ENCODE data around the gene ATAD3B. TPM values are rescaled to one million over a fixed set of nuclear protein-coding genes. Genes with fewer than 3 reads are reported as not detected.

Gene ATAD3B, protein sequence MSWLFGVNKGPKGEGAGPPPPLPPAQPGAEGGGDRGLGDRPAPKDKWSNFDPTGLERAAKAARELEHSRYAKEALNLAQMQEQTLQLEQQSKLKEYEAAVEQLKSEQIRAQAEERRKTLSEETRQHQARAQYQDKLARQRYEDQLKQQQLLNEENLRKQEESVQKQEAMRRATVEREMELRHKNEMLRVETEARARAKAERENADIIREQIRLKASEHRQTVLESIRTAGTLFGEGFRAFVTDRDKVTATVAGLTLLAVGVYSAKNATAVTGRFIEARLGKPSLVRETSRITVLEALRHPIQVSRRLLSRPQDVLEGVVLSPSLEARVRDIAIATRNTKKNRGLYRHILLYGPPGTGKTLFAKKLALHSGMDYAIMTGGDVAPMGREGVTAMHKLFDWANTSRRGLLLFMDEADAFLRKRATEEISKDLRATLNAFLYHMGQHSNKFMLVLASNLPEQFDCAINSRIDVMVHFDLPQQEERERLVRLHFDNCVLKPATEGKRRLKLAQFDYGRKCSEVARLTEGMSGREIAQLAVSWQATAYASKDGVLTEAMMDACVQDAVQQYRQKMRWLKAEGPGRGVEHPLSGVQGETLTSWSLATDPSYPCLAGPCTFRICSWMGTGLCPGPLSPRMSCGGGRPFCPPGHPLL
- 30.3 and 34.1 TPM in 2 replicates for total RNA-seq

DNA sequence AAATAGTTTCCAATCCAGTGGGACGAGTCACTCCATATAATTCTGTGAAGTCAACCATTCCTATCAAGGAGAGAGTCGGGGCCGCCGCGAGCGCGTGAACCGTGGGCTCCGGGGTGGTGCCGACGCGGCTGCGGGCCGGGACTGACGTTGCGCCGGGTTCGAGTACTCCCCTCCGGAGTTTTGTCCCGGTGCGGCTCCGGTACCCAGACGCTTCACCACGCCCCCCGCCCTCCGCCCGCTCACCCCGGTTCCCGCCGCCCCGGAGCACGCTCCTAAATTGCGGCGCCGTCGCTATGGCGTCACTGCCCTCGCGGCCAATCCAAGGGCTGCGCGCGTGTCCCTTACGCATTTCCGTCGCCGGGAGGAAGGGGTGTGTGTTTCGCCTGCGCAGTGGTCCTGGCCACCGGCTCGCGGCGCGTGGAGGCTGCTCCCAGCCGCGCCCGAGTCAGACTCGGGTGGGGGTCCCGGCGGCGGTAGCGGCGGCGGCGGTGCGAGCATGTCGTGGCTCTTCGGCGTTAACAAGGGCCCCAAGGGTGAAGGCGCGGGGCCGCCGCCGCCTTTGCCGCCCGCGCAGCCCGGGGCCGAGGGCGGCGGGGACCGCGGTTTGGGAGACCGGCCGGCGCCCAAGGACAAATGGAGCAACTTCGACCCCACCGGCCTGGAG is at the start of gene ATAD3B:
TSS of gene ATAD3B (plus strand) at position 377 of the 664 bp plus-strand sequence. CDS start at position 497, 120 bp downstream.

DNA sequence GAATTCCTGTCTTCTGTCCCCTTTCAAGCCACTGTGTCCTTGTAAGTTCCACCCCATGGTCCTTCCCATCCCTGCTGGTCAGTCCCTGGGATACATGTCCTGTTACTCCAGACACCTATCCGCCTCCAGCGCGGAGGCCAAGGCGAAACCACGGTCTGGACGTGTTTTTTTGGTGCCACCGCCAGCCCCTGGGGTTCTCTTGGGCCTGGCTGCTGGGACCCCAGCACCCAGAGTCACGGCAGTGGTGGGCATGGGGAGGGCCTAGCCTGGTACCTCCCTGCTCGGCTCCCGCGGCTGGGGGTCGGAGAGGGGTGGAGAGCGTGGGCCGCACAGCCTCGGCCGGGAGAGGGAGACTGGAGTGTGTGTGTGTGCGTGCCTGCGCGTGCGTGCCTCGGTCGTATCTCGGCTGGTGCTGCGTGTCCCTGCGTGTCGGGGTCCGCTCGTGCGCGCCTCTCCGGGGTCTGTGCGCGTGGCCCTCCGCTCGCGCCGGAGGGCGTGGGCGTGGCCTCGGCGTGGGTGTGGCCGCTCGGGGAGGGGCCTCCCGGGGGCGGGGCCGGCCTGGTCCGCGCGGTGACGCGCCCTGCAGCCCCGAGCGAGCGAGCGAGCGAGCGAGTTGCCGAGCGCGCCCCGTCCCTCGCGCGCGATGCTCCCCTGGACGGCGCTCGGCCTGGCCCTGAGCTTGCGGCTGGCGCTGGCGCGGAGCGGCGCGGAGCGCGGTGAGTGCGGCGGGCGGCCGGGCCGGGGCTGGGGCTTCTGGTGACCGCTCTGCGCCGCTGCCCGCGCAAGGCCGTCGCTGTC is 36.3 kb upstream of the ATAD3B start, which contains the start of gene VWA1:
TSS of gene VWA1 (plus strand) at position 585 of the 798 bp plus-strand sequence. CDS start at position 644, 59 bp downstream.

DNA sequence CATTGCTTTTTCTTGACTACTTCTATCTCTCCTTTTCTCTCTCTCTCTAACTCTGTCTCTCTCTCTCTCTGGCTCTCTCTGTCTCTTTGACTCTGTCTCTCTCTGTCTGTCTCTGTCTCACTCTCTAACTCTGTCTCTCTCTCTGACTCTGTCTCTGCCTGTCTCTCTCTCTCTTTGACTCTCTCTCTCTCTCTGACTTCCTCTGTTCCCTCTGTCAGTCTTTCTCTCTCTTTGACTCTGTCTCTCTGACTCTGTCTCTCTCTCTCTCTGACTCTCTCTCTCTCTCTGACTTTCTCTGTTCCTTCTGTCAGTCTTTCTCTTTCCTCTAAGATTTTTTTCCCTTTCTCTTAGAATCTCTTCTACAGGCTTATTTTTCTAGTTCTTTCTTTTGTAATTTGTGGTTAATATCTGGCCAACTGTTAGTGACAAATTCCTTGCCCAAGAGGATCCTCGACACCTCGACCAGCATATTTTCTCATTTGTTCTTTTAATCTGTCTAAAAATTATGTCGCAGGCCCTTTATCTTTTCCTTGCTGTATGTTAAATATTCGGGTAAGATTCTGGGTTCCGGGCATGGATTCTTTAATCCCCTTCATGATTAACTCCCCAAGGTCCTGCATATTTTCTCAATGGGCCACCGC is 22.3 kb upstream of the ATAD3B start, which contains the start of gene ATAD3C:
TSS of gene ATAD3C (plus strand) at position 591 of the 641 bp plus-strand sequence. CDS start 995 bp downstream, outside the sequence.

DNA sequence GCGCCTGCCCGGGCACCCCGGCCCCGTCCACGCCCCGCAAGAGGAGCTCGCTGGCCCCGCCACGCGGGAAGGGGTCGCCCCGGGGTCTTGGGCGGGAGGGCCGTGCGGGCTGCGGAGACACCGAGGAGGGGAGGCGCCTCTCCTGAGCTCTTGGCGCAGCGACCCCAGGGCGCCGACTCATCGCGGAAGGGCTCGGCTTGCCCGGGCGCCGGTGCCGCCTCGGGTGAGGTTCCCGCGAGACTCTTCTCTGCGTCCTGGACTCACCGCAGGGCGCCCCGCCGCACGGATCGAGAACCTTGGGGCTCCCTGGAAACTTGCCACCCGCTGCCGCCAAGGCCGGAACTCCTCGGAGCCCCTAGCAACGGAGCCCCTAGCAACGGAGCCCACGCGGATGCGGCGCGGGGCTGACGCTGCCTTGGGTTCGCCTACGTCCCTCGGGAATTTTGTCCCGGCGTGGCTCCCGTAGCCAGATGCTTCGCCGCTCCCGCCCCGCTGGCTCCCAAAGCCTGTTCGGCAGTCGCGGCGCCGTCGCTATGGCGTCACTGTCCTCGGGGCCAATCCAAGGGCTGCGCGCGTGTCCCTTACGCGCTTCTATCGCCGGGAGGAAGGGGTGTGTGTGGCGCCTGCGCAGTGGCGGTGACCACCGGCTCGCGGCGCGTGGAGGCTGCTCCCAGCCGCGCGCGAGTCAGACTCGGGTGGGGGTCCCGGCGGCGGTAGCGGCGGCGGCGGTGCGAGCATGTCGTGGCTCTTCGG is 40.1 kb downstream of the ATAD3B start, which contains the start of gene ATAD3A:
TSS of gene ATAD3A (plus strand) at position 630 of the 753 bp plus-strand sequence. CDS start at position 737, 107 bp downstream.

DNA sequence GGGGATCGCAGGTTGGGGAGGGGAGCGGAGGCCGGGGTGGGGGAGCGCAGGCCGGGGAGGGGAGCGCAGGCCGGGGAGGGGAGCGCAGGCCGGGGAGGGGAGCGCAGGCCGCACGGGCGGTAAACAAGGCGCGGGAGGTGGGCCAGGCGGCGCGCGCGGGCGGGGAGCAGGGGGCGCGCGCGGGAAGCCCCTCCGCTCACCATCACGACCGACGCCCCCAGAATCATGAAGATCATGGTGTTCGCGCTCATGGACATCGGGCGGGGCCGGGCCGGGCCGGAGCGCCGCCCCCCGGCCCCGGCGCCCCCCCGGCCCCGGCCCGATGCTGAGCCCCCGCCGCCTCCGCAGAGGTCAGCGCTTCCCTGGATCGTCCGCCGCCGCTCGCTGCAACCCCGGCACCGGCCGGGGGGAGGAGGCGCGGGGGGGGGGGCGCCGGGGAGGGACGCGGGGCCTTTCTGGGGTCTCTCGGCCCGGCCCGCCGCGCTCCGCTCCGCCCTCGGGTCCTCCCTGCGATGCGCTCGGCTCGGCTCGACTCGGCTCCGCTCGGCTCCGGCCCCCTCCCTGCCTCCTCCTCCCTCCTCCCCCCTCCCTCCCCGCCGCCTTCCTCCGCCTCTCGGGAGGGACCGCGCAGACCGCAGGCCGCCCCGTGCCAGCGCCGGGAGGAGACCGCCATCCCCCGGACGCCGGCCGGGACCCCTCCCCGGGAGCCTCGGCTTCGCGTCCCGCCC is 68.7 kb downstream of the ATAD3B start, which contains the start of gene TMEM240:
TSS of gene TMEM240 (minus strand) at position 535 of the 728 bp plus-strand sequence. CDS start at position 257, 278 bp downstream.

Other genes starting within 250 kb of the ATAD3B start
- gene SDF4, start 239.8 kb upstream of the ATAD3B start, total RNA-seq = 130 TPM in 2 replicates
- gene B3GALT6, start 239.5 kb upstream of the ATAD3B start, total RNA-seq = 23.6 and 24.7 TPM in 2 replicates
- gene C1QTNF12, start 225.0 kb upstream of the ATAD3B start, total RNA-seq = 0.71 and 1.1 TPM in 2 replicates
- gene UBE2J2, start 197.9 kb upstream of the ATAD3B start, total RNA-seq = 43.3 and 56.1 TPM in 2 replicates
- 0.09 and 0.21 TPM in 2 replicates for gene SCNN1D, start 191.3 kb upstream of the ATAD3B start, total RNA-seq
- gene ACAP3, start 163.8 kb upstream of the ATAD3B start, total RNA-seq = 33.2 and 37.7 TPM in 2 replicates
- gene PUSL1, start 163.2 kb upstream of the ATAD3B start, total RNA-seq = 63.3 and 72.2 TPM in 2 replicates
- 72.1 and 85.8 TPM in 2 replicates for gene INTS11, start 147.1 kb upstream of the ATAD3B start, total RNA-seq
- gene CPTP, start 147.0 kb upstream of the ATAD3B start, total RNA-seq = 41.8 and 48.7 TPM in 2 replicates
- 0.05 and 0.07 TPM in 2 replicates for gene TAS1R3, start 140.5 kb upstream of the ATAD3B start, total RNA-seq
- gene DVL1, start 122.3 kb upstream of the ATAD3B start, total RNA-seq = 81.8 and 99.3 TPM in 2 replicates
- 1.6 and 4.9 TPM in 2 replicates for gene MXRA8, start 113.2 kb upstream of the ATAD3B start, total RNA-seq
- gene AURKAIP1, start 96.6 kb upstream of the ATAD3B start, total RNA-seq = 213 and 230 TPM in 2 replicates
- gene CCNL2, start 72.4 kb upstream of the ATAD3B start, total RNA-seq = 48.4 and 60.6 TPM in 2 replicates
- 173 and 184 TPM in 2 replicates for gene MRPL20, start 64.5 kb upstream of the ATAD3B start, total RNA-seq
- 21.4 and 24.3 TPM in 2 replicates for gene ANKRD65, start 50.5 kb upstream of the ATAD3B start, total RNA-seq
- 91.6 and 96.3 TPM in 2 replicates for gene VWA1, start 36.1 kb upstream of the ATAD3B start, total RNA-seq
- gene ATAD3C, start 22.1 kb upstream of the ATAD3B start, total RNA-seq = 0.14 TPM in 1 of 2 replicates, not detected in the other
- gene ATAD3A, start 40.4 kb downstream of the ATAD3B start, total RNA-seq = 56.8 and 65.5 TPM in 2 replicates
- 0.23 and 0.35 TPM in 2 replicates for gene TMEM240, start 68.9 kb downstream of the ATAD3B start, total RNA-seq
- 103 and 113 TPM in 2 replicates for gene SSU72, start 103.1 kb downstream of the ATAD3B start, total RNA-seq
- gene FNDC10, start 128.4 kb downstream of the ATAD3B start, total RNA-seq = 5.6 and 7.5 TPM in 2 replicates
- gene MIB2, start 143.7 kb downstream of the ATAD3B start, total RNA-seq = 39.2 and 41.9 TPM in 2 replicates
- 0.79 and 1.5 TPM in 2 replicates for gene MMP23B, start 160.4 kb downstream of the ATAD3B start, total RNA-seq
- 7.3 and 13.4 TPM in 2 replicates for gene CDK11B, start 187.2 kb downstream of the ATAD3B start, total RNA-seq
- 8.0 and 14.0 TPM in 2 replicates for gene SLC35E2B, start 221.0 kb downstream of the ATAD3B start, total RNA-seq

All from airway epithelial cell (primary cell).